HFF-Myc (cell line): ENCODE data around the gene LILRA5.
"Not testable (repeated sequence)": the region's sequence is repeated elsewhere in the genome, so short reads cannot be mapped to it uniquely, and the experiment has no call there.

Experiments used
- DNase-seq: peaks from one replicate; pipeline ENCODE4 v3.0.0-alpha.2; 2011; ENCODE audit warnings: low read depth; ENCODE audit errors: extremely low read depth
- H3K4me3 ChIP-seq: replicated peaks from 2 replicates; pipeline ENCODE4 v1.5.1; 2011; ENCODE audit warnings: low read depth, mild to moderate bottlenecking, control low read depth, low read length
- CTCF ChIP-seq: IDR thresholded peaks from 2 replicates; pipeline ENCODE4 v1.5.1; 2012; ENCODE audit warnings: mild to moderate bottlenecking, low read depth, low read length, control low read depth; ENCODE audit errors: missing control alignments

LILRA5 gene

GRCh38 chr19:54275951-54276350 lies 37.0 kb downstream of the LILRA5 start:
- no peak overlapping the region for H3K4me3 ChIP-seq
- no peak for TF ChIP-seq CTCF
- DNase-seq, result no peak

- not testable (repeated sequence) for H3K4me3 ChIP-seq, DNase-seq
Measured at GRCh38 chr19:54274516-54274915, 38.5 kb downstream of the LILRA5 start.

DNA sequence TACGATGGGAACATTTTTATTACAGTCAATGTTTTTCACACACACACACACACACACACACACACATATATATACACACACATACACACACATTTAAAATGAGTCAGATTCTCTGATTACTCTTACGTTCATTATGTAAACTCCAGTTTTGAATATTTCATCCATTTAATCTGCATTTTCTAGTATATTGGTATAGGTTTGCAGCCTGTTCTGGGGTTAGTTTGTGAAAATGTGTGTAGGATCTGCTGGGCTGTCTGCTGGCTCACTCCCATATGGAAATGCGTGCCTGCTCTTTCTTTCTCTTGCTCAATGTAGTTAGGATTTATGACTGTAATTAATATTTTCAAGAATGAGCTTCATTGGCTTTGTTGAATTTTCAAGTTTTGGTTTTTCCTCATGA lies 39.1 kb downstream of the LILRA5 start:
- no peak overlapping the region for H3K4me3 ChIP-seq
- no peak for DNase-seq
- no peak for TF ChIP-seq CTCF

DNA sequence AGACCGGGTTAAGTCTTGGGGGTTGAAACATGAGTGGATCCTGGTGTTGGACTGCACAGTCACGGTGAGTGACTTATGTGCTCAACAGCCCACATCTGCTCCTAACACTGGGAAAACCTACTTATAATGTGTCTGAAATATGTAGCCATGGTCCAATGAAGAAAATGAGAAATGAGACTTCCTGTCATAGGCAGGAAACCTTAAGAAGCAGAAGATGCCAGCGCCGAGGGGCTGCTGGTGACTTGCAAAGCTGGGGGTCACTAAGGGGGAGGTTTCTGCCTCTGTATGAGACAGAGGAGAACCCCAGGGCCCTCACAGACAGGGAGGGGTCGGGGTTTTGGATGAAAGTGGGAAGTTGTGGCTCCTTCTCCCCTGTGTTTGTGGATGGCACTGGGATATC lies 40.8 kb downstream of the LILRA5 start:
- H3K4me3 ChIP-seq, result not testable (repeated sequence)

DNA sequence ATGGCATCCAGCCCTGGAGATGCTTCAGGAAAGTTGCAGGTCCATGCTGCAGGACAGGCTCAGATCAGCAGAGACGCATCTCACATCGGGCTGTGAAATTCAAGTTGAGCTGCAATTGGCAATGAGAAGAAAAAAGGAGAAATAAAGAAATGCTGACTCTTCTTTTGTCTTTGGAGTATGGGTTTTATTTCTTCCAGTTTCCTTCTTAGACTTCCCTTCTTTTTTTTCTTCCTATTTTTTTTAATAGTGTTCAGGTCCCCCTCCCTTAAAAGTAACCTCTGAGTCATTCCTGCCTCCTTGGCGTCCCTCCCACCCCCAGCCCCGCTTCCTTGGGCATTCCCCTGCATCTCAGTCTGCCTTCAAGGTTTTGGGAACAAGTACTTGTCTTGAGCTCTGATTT lies 41.4 kb downstream of the LILRA5 start:
- not testable (repeated sequence) for DNase-seq, H3K4me3 ChIP-seq

More for the DNA sequence above, 40.8 kb downstream of the LILRA5 start:
- DNase-seq, result not testable (repeated sequence)

DNA sequence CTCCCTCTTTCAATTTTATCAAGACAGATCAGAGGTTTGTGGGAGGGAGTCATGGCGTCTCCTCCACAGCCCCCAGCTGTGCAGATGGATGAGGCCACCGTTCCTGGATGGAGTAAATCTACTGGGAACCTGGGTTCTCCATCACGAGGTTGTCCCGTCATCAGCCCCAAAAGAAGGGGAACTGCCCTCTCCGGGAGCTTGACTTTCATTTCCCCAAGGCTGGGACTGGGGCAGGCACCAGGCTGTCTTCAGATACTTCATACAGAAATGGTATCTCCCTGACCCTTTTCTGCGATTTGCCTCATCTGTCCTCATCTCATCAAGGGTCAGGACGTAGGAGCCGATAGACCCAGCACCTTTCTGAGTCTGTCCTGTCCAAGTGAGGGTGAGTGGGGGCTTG lies 41.9 kb downstream of the LILRA5 start:
- no peak for TF ChIP-seq CTCF
- no peak for DNase-seq
- H3K4me3 ChIP-seq, result no peak overlapping the region

DNA sequence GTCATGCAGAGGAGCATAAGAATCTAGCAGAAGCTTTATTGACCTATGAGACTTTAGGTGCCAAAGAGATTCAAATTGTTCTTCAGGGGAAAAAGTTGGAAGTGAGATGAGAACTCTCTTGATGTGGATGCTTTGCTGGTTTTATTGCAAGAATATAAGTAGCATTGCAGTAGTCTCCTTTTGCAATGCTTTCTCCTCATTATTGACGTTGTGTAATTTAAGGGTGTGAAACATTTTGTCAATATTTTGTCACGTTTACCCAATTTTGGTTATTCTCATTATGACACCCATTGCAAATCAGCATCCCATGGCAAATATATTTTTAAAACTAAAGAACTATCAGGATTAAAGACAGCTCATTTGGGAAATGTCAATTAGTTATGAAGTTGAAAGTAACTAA lies 44.0 kb downstream of the LILRA5 start:
- no peak for TF ChIP-seq CTCF
- no peak overlapping the region for H3K4me3 ChIP-seq
- DNase-seq, result no peak

GRCh38 chr19:54266133-54266532 lies 46.8 kb downstream of the LILRA5 start:
- no peak overlapping the region for H3K4me3 ChIP-seq
- peak; percentile 27 for DNase-seq
- TF ChIP-seq CTCF, result peak; percentile 75

DNA sequence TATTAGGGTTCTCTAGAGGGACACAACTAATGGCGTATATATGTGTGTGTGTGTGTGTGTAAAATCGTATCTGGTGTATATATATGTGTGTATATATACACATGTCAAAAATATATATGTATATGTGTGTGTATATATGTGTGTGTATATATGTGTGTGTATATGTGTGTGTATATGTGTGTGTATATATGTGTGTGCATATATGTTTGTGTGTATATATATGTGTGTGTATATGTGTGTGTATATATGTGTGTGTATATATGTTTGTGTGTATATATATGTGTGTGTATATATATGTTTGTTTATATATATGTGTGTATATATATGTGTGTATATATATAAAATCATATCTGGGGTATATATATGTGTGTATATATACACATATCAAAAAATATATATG lies 50.5 kb downstream of the LILRA5 start:
- no peak for DNase-seq
- no peak for TF ChIP-seq CTCF
- H3K4me3 ChIP-seq, result no peak overlapping the region
